ENCODE data around the gene KRTAP10-4.

DNA sequence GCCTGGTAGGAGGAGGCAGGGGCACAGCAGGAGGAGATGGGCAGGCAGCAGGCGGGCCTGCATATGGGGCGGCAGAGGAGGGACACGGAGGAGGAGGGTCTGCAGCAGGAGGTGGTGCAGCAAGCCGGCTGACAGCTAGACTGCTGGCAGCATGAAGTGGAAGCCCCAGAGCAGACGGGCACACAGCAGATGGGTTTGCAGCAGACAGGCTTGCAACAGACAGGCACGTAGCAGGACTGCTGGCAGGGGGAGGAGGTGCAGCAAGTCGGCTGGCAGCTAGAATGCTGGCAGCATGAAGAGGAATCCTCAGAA is 6.3 kb downstream of the KRTAP10-4 start:
- TF ChIP-seq POU2F2 (IDR thresholded peaks at IDR 0.05; ENCODE audit: low read depth, low read length) (no peak), POLR2A (IDR thresholded peaks at IDR 0.05; ENCODE audit: low read depth, low read length) (no peak), POLR2AphosphoS5 (IDR thresholded peaks at IDR 0.05; ENCODE audit: low read depth, low read length) (no peak)

Data from GM12891 (cell line).